H1 (cell line): Measurements from ENCODE around the gene MIS18BP1. TPM values are rescaled to one million over a fixed set of nuclear protein-coding genes. Genes with fewer than 3 reads are reported as not detected.

Source experiments
- ASH2L ChIP-seq: fragments of 200-600, 300-600 bp; sonication (generic); IDR thresholded peaks from one replicate; pipeline ENCODE4 v1.7.1; 2017; ENCODE audit warnings: low read length
- CEBPB ChIP-seq: IDR thresholded peaks from 2 replicates; pipeline ENCODE4 v1.6.1; 2012; ENCODE audit warnings: low read depth, low read length
- E2F6 ChIP-seq: IDR thresholded peaks from 2 replicates; pipeline ENCODE4 v1.6.1; 2012; ENCODE audit warnings: inconsistent platforms
- EGR1 ChIP-seq: IDR thresholded peaks from 2 replicates; pipeline ENCODE4 v1.6.1; 2011; ENCODE audit warnings: low read depth, low read length, borderline replicate concordance
- EP300 ChIP-seq, 2 experiments: IDR thresholded peaks; 1 replicate in 1 of 2; 2 replicates in 1 of 2; pipeline ENCODE4 v1.6.1; 2011 to 2012; ENCODE audit warnings: low read depth in 2 of 2, low read length in 2 of 2, mild to moderate bottlenecking in 2 of 2, borderline replicate concordance in 1 of 2, inconsistent platforms in 1 of 2, moderate library complexity in 1 of 2
- EZH2 ChIP-seq: fragments of 200-600 bp; sonication (generic); IDR thresholded peaks from 2 replicates; pipeline ENCODE4 v1.7.1; 2012; ENCODE audit warnings: low read depth, mild to moderate bottlenecking, moderate library complexity, low read length, inconsistent platforms; ENCODE audit not compliant: severe bottlenecking
- GABPA ChIP-seq: IDR thresholded peaks from 2 replicates; pipeline ENCODE4 v1.6.1; 2011; ENCODE audit warnings: mild to moderate bottlenecking, low read length, moderate library complexity, borderline replicate concordance; ENCODE audit not compliant: insufficient read depth
- HDAC6 ChIP-seq: IDR thresholded peaks from one replicate; pipeline ENCODE4 v1.7.1; 2012; ENCODE audit warnings: low read depth, mild to moderate bottlenecking, inconsistent platforms, low read length, moderate library complexity
- KDM1A ChIP-seq: fragments of 200-600, 300-600 bp; sonication (generic); IDR thresholded peaks from 2 replicates; pipeline ENCODE4 v1.7.1; 2016; ENCODE audit warnings: mild to moderate bottlenecking, low read length, borderline replicate concordance
- KDM4A ChIP-seq: IDR thresholded peaks from one replicate; pipeline ENCODE4 v1.7.1; 2012; ENCODE audit warnings: low read depth, mild to moderate bottlenecking, moderate library complexity, low read length, inconsistent platforms; ENCODE audit not compliant: severe bottlenecking
- KDM5A ChIP-seq: fragments of 200-600 bp; IDR thresholded peaks from 2 replicates; pipeline ENCODE4 v1.7.1; 2012; ENCODE audit warnings: mild to moderate bottlenecking, low read length, inconsistent platforms, mixed read lengths
- MAFK ChIP-seq: IDR thresholded peaks from 2 replicates; pipeline ENCODE4 v1.6.1; 2012; ENCODE audit warnings: low read depth, mild to moderate bottlenecking, improper control_type of control experiment, low read length
- POLR2AphosphoS5 ChIP-seq: IDR thresholded peaks from 2 replicates; pipeline ENCODE4 v1.6.1; 2011; ENCODE audit warnings: low read depth, low read length
- RBBP5 ChIP-seq: IDR thresholded peaks from 2 replicates; pipeline ENCODE4 v1.7.1; 2012; ENCODE audit warnings: low read depth, mild to moderate bottlenecking, inconsistent platforms, low read length, moderate library complexity, borderline replicate concordance
- RFX5 ChIP-seq: IDR thresholded peaks from 2 replicates; pipeline ENCODE4 v1.6.1; 2011; ENCODE audit warnings: low read depth, low read length, improper control_type of control experiment, borderline replicate concordance
- RNF2 ChIP-seq: fragments of 200-900, 300-1000 bp; sonication (generic); IDR thresholded peaks from 2 replicates; pipeline ENCODE4 v1.7.1; 2016; ENCODE audit warnings: borderline replicate concordance, low read depth, mild to moderate bottlenecking, antibody characterized with exemption, low read length; ENCODE audit not compliant: poor library complexity, severe bottlenecking; ENCODE audit errors: missing control alignments
- SIN3A ChIP-seq, 2 experiments: IDR thresholded peaks in 1 of 2; conservative IDR thresholded peaks in 1 of 2; 2 replicates each; pipeline ENCODE4 v1.6.1; 2011 to 2012; ENCODE audit warnings: low read length in 2 of 2, improper control_type of control experiment in 1 of 2, low read depth in 1 of 2, mild to moderate bottlenecking in 1 of 2
- SIRT6 ChIP-seq: IDR thresholded peaks from one replicate; pipeline ENCODE4 v1.7.1; 2012; ENCODE audit warnings: low read length, inconsistent platforms
- SP1 ChIP-seq: IDR thresholded peaks from 2 replicates; pipeline ENCODE4 v1.6.1; 2011; ENCODE audit warnings: low read depth, low read length
- SUZ12 ChIP-seq: fragments of 200-600 bp; sonication (generic); IDR thresholded peaks from 2 replicates; pipeline ENCODE4 v1.6.1; 2012; ENCODE audit warnings: mild to moderate bottlenecking, inconsistent platforms, low read length, moderate library complexity, mixed read lengths
- ZNF274 ChIP-seq: IDR thresholded peaks from 2 replicates; pipeline ENCODE4 v1.7.0; 2012; ENCODE audit warnings: low read length, borderline replicate concordance; ENCODE audit errors: extremely low read depth
- polyA plus RNA-seq, 7 experiments: library from polyadenylated mRNA; depleted of rRNA in 3 of 7; stranded (reverse) in 5 of 7; unstranded in 2 of 7; fragments of >200 nt in 5 of 7; fragments of 200-250 nt in 2 of 7; gene quantifications; 1 replicate in 5 of 7; 2 replicates in 1 of 7; 4 replicates in 1 of 7; pipeline versions ENCODE4 v1.2.1 to v1.2.3, GENCODE V29; 2011 to 2013; ENCODE audit warnings: missing spikeins in 2 of 7, mixed read lengths in 2 of 7
- total RNA-seq: library from RNA; stranded (reverse); fragmentation: NEBNext Ultra II Directional; extraction: Animal tissue kit (Norgen Biotek cat#: 25700); gene quantifications from 2 replicates; pipeline ENCODE4 v1.2.1, GENCODE V29; 2021
- TF ChIP-seq, protein P1 (sequence below): IDR thresholded peaks from 2 replicates; pipeline ENCODE4 v1.6.1; 2011; ENCODE audit warnings: low read length, improper control_type of control experiment

The MIS18BP1 gene
- total and polyA plus RNA-seq, 2 of the 8 experiments (the other 6 are each of a cell fraction or from before 2014, with no cell fraction given): 12.8 to 80.5 TPM

DNA sequence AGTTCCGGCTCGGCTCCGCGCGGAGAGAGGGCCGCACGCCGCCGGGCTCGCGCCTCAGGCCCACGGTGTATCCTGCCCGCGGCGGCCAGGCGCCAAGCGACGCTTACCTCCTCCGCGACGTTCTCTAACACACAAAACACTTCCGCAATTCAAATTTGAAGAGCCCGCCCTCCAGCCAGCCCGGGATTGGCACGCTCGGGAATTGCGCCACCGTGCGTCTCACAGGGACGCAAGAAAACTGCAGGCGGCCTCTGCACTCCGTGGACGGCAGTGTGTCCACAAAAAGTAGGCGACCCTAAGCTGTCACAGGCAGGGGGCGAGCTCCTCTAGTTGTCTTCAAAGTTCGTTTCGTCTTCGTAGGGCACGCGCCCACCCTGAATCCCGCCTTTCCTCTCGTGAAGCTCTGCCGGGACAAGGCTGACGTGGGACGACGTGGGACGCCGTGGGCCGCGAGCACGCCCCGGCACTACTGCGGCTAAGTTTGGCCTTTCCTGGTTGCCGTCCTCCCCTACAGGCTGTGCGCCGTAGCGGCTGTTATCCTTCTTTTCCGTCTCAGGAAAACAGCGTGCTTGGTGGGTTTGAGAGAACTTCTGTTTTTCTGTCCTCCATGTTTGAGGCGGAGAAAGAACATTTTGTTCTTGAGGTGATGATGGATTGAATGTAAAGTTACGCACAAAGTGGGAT lies at the start of gene MIS18BP1 (continued):
- TF ChIP-seq EP300 (IDR thresholded peaks at IDR 0.05; ENCODE audit: borderline replicate concordance in 1 of 2, low read depth in 2 of 2, low read length in 2 of 2): no peak
- TF ChIP-seq RNF2: no peak
- TF ChIP-seq KDM1A: peak; percentile 55; the same call in 1 of the 2 replicates
- no peak for TF ChIP-seq HDAC6
- no peak for TF ChIP-seq EZH2
- peak; percentile 73 to 89; a peak in 3 of 4 replicates for TF ChIP-seq SIN3A (conservative IDR thresholded peaks at IDR 0.05 in 1 of 2, IDR thresholded peaks at IDR 0.05 in 1 of 2; ENCODE audit: low read depth in 1 of 2, low read length in 2 of 2)
- no peak for TF ChIP-seq MAFK
- peak; percentile 95 for TF ChIP-seq CEBPB
- TF ChIP-seq, protein P1, sequence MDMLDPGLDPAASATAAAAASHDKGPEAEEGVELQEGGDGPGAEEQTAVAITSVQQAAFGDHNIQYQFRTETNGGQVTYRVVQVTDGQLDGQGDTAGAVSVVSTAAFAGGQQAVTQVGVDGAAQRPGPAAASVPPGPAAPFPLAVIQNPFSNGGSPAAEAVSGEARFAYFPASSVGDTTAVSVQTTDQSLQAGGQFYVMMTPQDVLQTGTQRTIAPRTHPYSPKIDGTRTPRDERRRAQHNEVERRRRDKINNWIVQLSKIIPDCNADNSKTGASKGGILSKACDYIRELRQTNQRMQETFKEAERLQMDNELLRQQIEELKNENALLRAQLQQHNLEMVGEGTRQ: no peak
- TF ChIP-seq RFX5: no peak
- TF ChIP-seq KDM4A: peak; percentile 89
- TF ChIP-seq EGR1: no peak
- TF ChIP-seq GABPA: no peak
- TF ChIP-seq SIRT6: no peak
- peak; percentile 93 for TF ChIP-seq RBBP5
- TF ChIP-seq SP1: no peak
- peak; percentile 98 for TF ChIP-seq E2F6
- peak; percentile 27; the same call in 1 of the 2 replicates for TF ChIP-seq SUZ12
- no peak for TF ChIP-seq KDM5A
- peak; percentile 83 for TF ChIP-seq ASH2L
- TF ChIP-seq ZNF274: no peak
- peak; percentile 56; the same call in 1 of the 2 replicates for TF ChIP-seq POLR2AphosphoS5
